Activated T-helper 2 cell treated with anti-CD3 and anti-CD28 coated beads, Interferon-gamma antibody, Interleukin-2, Interleukin-4, amounts not matched to agents 10 μg/mL and 5 μg/mL and 100 μg/mL, durations not matched to agents 14 hours and 24 hours and 36 hours (primary cell): Measurements from ENCODE around the gene LCMT1. TPM values are rescaled to one million over a fixed set of nuclear protein-coding genes. Genes with fewer than 3 reads are reported as not detected.
A peak's percentile ranks its signal among the peaks of the same experiment; 100 is the strongest.
"Not testable (repeated sequence)": the region's sequence is repeated elsewhere in the genome, so short reads cannot be mapped to it uniquely, and the experiment has no call there.

ENCODE experiments used
- DNase-seq: peaks from one replicate; pipeline ENCODE4 v3.0.0; 2021; ENCODE audit warnings: low spot score
- H3K27ac Mint-ChIP-seq: one replicate; pipeline ENCODE4 v1.8.0; 2021; ENCODE audit warnings: mixed read lengths
- H3K27me3 Mint-ChIP-seq: one replicate; pipeline ENCODE4 v1.8.0; 2021; ENCODE audit warnings: low read depth, mixed read lengths
- H3K36me3 Mint-ChIP-seq: one replicate; pipeline ENCODE4 v1.8.0; 2021; ENCODE audit warnings: low read depth, mixed read lengths
- H3K4me1 Mint-ChIP-seq: one replicate; pipeline ENCODE4 v1.8.0; 2021; ENCODE audit warnings: low read depth, mixed read lengths
- H3K4me3 Mint-ChIP-seq: one replicate; pipeline ENCODE4 v1.8.0; 2021; ENCODE audit warnings: low read depth, mild to moderate bottlenecking, moderate library complexity, mixed read lengths
- H3K9me3 Mint-ChIP-seq: one replicate; pipeline ENCODE4 v1.8.0; 2021; ENCODE audit warnings: mixed read lengths
- intact Hi-C: fragments of 100-400 bp; cut with micrococcal nuclease; formaldehyde crosslinking; loops from one replicate; pipeline ENCODE4 v1.15.1; 2023
- total RNA-seq: library from RNA; stranded (reverse); gene quantifications from 2 replicates; pipeline ENCODE4 v1.2.3, GENCODE V29; 2022

Gene LCMT1
- total RNA-seq, 1 donor from 2014 or later, result 38.6 TPM

- Mint-ChIP-seq H3K4me1 (peaks cover 27% of the 10 kb centered on the region), H3K9me3 (no peaks in the 10 kb centered on the region), H3K36me3 (no peaks in the 10 kb centered on the region), H3K4me3 (peak overlapping the region; percentile 94), H3K27ac (peak overlapping the region; percentile 92), H3K27me3 (no peaks in the 10 kb centered on the region)
- DNase-seq, result peak; percentile 74
- intact Hi-C loops, result loop anchor here (1.0 kb wide), 2 partner anchors 14 to 52 kb away; no protein-coding TSS in a partner anchor
Measured at GRCh38 chr16:25106567-25107465, 4.7 kb upstream of the LCMT1 start.

DNA sequence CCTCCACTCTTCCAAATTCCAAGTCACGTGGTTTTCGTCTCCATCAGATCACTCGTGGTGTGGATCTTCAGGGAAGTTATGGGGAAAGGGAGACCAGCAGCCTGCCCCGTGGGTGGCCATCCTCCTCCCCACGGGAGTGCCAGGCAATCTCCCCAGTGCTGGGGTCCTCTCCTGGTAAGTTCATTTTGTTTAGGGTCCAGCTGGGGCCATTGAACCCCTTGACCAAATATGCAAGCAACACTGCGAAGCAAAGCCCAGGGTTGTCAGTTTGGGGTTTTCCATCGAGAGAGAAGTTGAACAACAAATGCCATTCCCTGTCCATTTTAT lies 4.1 kb upstream of the LCMT1 start:
- Mint-ChIP-seq H3K4me1 (peaks cover 32% of the 10 kb centered on the region), H3K4me3 (peak overlapping the region; percentile 94), H3K36me3 (no peaks in the 10 kb centered on the region), H3K9me3 (no peaks in the 10 kb centered on the region), H3K27me3 (no peaks in the 10 kb centered on the region), H3K27ac (peak overlapping the region; percentile 92)
- DNase-seq, result no peak
- intact Hi-C loops, result loop anchor here (1.0 kb wide), 2 partner anchors 14 to 52 kb away; no protein-coding TSS in a partner anchor

GRCh38 chr16:25108054-25108453 lies 3.5 kb upstream of the LCMT1 start:
- intact Hi-C loops, result no loop called here
- H3K4me3 Mint-ChIP-seq, result peak overlapping the region; percentile 94
- no peaks in the 10 kb centered on the region for H3K36me3 Mint-ChIP-seq

DNA sequence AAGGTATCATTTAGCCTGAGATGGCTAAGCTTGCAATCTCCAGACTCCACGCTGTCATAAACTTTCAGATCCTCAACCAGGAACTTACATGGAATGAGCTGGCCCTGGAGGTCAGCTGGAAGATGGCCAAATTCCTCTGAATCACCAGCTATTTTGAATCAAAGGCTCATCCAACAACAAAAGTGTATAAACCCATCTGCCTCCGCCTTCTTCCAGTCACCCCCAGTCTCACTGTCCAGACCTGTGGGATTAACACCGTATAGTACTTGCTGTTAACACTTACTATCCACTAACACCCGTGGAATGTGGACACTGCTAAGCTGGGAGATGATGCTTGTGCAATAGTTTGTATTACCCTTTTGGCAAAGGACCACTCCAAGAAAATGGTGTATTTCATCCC lies 1.9 kb upstream of the LCMT1 start:
- no peaks in the 10 kb centered on the region for H3K27me3 Mint-ChIP-seq
- H3K9me3 Mint-ChIP-seq, result no peaks in the 10 kb centered on the region
- intact Hi-C loops, result no loop called here
- H3K4me1 Mint-ChIP-seq, result peaks cover 42% of the 10 kb centered on the region
- DNase-seq, result no peak
- no peak overlapping the region for H3K27ac Mint-ChIP-seq
- H3K36me3 Mint-ChIP-seq, result no peaks in the 10 kb centered on the region
- H3K4me3 Mint-ChIP-seq, result no peak overlapping the region

More at GRCh38 chr16:25108054-25108453, 3.5 kb upstream of the LCMT1 start:
- Mint-ChIP-seq H3K4me1 (peaks cover 34% of the 10 kb centered on the region), H3K27me3 (no peaks in the 10 kb centered on the region), H3K27ac (peak overlapping the region; percentile 92), H3K9me3 (no peaks in the 10 kb centered on the region)
- DNase-seq, result no peak

DNA sequence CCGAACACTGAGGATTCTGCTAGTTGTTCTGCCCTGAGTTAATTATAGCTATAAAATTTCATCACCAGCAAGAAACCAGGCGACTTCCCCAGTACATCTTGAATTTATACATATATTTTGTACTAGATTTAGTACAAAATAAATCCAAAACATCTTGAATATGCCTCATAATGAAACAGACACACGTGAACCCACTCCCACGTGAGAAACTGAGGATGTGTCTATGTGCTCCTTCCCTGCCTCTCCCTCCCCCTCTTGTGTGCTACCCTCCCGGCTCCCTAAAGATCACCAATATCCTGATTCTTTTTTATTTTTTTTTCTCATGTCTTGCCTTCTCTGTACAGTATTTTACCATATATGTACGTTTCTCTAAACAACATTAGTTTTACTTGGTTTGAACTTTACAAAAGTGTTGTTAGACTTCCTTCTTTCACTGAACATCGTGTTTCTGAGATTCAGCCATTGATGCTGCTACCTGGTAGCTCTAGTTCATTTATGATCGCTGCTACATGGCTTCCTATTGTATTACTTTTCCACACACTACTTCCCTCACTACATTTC lies 1.1 kb upstream of the LCMT1 start:
- H3K27me3 Mint-ChIP-seq, result no peaks in the 10 kb centered on the region
- no peak for DNase-seq
- intact Hi-C loops, result no loop called here
- H3K9me3 Mint-ChIP-seq, result no peaks in the 10 kb centered on the region
- peaks cover 50% of the 10 kb centered on the region for H3K4me1 Mint-ChIP-seq
- no peaks in the 10 kb centered on the region for H3K36me3 Mint-ChIP-seq
- peak overlapping the region; percentile 98 for H3K27ac Mint-ChIP-seq
- H3K4me3 Mint-ChIP-seq, result peak overlapping the region; percentile 95

- Mint-ChIP-seq H3K27ac (no peak overlapping the region), H3K9me3 (no peaks in the 10 kb centered on the region), H3K36me3 (peaks cover 21% of the 10 kb centered on the region), H3K4me3 (peak overlapping the region; percentile 23), H3K27me3 (no peaks in the 10 kb centered on the region), H3K4me1 (peaks cover 36% of the 10 kb centered on the region)
- intact Hi-C loops, result no loop called here
- no peak for DNase-seq
Measured at GRCh38 chr16:25114121-25114520, 2.6 kb downstream of the LCMT1 start.

GRCh38 chr16:25118851-25119578 lies 7.5 kb downstream of the LCMT1 start:
- no peak overlapping the region for H3K4me3 Mint-ChIP-seq
- no peaks in the 10 kb centered on the region for H3K9me3 Mint-ChIP-seq
- intact Hi-C loops, result no loop called here
- DNase-seq, result no peak
- peaks cover 21% of the 10 kb centered on the region for H3K36me3 Mint-ChIP-seq
- no peaks in the 10 kb centered on the region for H3K27me3 Mint-ChIP-seq
- no peak overlapping the region for H3K27ac Mint-ChIP-seq
- H3K4me1 Mint-ChIP-seq, result peaks cover 18% of the 10 kb centered on the region

DNA sequence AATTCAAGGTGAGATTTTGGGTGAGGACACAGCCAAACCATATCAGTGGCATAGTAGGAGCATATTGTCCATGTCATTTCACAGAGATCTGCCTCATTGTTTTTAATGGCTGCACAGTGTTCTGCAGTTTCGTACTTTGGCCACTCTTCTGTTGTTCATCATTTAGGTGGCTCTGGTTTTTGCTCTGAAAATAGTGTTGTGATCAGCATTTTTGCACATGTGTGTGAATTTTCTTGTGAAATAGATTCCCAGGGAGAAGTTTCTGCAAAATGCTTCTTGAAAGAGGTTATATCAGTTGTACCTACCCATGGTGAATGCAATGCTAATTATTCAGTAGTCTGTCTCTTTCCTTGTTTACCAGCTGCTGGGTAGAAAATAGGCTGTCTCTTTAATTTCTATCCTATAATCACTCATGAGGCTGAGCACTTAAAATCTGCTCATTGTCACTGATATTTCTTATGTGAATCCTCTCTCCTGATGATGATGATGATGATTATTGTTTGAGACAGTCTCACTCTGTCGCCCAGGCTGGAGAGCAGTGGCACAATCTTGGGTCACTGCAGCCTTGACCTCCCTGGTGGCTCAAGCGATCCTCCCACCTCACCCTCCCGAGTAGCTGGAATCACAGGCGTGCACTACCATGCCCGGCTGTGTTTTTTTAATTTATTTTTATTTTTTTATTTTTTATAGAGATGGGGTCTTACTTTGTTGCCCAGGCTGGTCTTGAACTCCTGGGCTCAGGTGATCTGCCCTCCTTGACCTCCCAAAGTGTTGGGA lies 10.5 kb downstream of the LCMT1 start:
- no peak overlapping the region for H3K27ac Mint-ChIP-seq
- H3K27me3 Mint-ChIP-seq, result no peaks in the 10 kb centered on the region
- H3K36me3 Mint-ChIP-seq, result peaks cover 19% of the 10 kb centered on the region
- intact Hi-C loops, result no loop called here
- DNase-seq, result no peak
- peaks cover 22% of the 10 kb centered on the region for H3K4me1 Mint-ChIP-seq
- H3K4me3 Mint-ChIP-seq, result no peak overlapping the region
- no peaks in the 10 kb centered on the region for H3K9me3 Mint-ChIP-seq

- H3K9me3 Mint-ChIP-seq, result no peaks in the 10 kb centered on the region
- intact Hi-C loops, result no loop called here
- no peaks in the 10 kb centered on the region for H3K27me3 Mint-ChIP-seq
- H3K4me1 Mint-ChIP-seq, result peaks cover 24% of the 10 kb centered on the region
- no peak overlapping the region for H3K4me3 Mint-ChIP-seq
- no peak overlapping the region for H3K27ac Mint-ChIP-seq
- DNase-seq, result no peak
- peaks cover 23% of the 10 kb centered on the region for H3K36me3 Mint-ChIP-seq
Measured at GRCh38 chr16:25124503-25124902, 13.0 kb downstream of the LCMT1 start.

DNA sequence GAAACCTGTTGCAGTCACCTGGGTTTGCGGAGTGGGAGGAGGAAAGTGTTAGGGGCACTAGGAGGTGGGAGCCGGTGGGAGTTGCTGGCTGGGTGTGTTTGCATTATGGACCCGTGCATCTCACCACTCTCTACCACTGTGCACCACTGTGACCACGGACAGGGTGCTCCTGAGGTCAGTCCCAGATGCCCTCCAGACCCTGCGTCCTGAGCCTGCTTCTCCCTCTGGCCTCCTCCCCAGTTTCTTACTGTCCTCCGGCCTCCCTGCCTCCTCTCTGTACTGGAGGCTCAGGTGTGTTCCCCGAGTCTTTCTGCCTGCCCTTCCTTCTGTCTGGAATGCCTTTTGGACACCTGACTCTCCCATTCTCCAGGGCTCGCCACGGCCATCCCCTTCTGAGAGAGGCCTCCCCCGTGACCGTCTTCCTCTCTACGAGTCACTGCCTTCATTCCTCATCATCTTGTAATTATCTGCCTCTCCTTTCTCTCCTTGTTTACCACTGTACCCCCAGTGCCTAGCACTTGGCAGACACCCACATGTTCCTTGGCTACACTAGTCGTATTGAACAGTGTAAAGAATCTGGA lies 14.6 kb downstream of the LCMT1 start:
- Mint-ChIP-seq H3K36me3 (peaks cover 33% of the 10 kb centered on the region), H3K4me1 (peaks cover 24% of the 10 kb centered on the region), H3K27ac (peak overlapping the region; percentile 30)
- intact Hi-C loops, result loop anchor here (1.0 kb wide), 2 partner anchors 71 to 99 kb away; no protein-coding TSS in a partner anchor
- not testable (repeated sequence) for H3K9me3 Mint-ChIP-seq, DNase-seq, H3K4me3 Mint-ChIP-seq, H3K27me3 Mint-ChIP-seq

GRCh38 chr16:25126820-25127232 lies 15.3 kb downstream of the LCMT1 start:
- no peak for DNase-seq
- intact Hi-C loops, result loop anchor here (1.0 kb wide), 2 partner anchors 72 to 98 kb away; no protein-coding TSS in a partner anchor
- H3K27me3 Mint-ChIP-seq, result no peaks in the 10 kb centered on the region
- H3K4me3 Mint-ChIP-seq, result no peak overlapping the region
- peaks cover 24% of the 10 kb centered on the region for H3K4me1 Mint-ChIP-seq
- peaks cover 33% of the 10 kb centered on the region for H3K36me3 Mint-ChIP-seq
- no peaks in the 10 kb centered on the region for H3K9me3 Mint-ChIP-seq
- H3K27ac Mint-ChIP-seq, result peak overlapping the region; percentile 30

DNA sequence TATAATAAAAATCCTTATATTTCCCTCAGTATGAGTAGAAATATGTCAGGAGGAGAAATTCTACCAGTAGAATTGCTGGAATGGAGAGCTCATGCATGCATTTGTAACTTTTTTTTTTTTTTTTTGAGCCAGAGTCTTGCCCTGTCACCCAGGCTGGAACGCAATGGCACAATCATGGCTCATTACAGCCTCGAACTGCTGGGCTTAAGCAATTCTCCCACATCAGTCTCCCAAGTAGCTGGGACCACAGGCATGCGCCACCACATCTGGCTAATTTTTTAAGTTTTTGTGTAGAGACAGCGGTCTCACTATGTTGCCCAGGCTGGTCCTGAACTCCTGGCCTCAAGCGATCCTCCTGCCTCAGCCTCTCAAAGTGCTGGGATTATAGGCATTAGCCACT lies 21.2 kb downstream of the LCMT1 start:
- H3K27ac Mint-ChIP-seq, H3K9me3 Mint-ChIP-seq, H3K27me3 Mint-ChIP-seq, H3K4me1 Mint-ChIP-seq, H3K4me3 Mint-ChIP-seq, intact Hi-C loops, DNase-seq: not testable (repeated sequence)
- H3K36me3 Mint-ChIP-seq, result peaks cover 35% of the 10 kb centered on the region
